GM18867 (cell line): ENCODE measurements around the gene SEC14L1.
"Not testable (repeated sequence)": the region's sequence is repeated elsewhere in the genome, so short reads cannot be mapped to it uniquely, and the experiment has no call there.

ENCODE experiments used
- ATAC-seq: cut with Tn5 transposase; IDR thresholded peaks from one replicate; pipeline ENCODE4 v1.9.1; 2021; ENCODE audit warnings: mild to moderate bottlenecking, moderate library complexity; ENCODE audit not compliant: unreplicated experiment

Gene SEC14L1

GRCh38 chr17:77254951-77255825 is 114.4 kb downstream of the SEC14L1 start:
- no peak for ATAC-seq

- ATAC-seq = not testable (repeated sequence)
These were observed 115.2 kb downstream of the SEC14L1 start for GRCh38 chr17:77255970-77256369.

GRCh38 chr17:77256710-77257109 is 115.9 kb downstream of the SEC14L1 start:
- no peak for ATAC-seq

- no peak for ATAC-seq
These were observed 116.4 kb downstream of the SEC14L1 start for GRCh38 chr17:77257169-77257568.

GRCh38 chr17:77257596-77258458 is 117.1 kb downstream of the SEC14L1 start:
- ATAC-seq = no peak

- no peak for ATAC-seq
These were observed 117.9 kb downstream of the SEC14L1 start for GRCh38 chr17:77258638-77259037.

GRCh38 chr17:77264617-77265230 is 124.0 kb downstream of the SEC14L1 start:
- ATAC-seq = no peak

- no peak for ATAC-seq
These were observed 125.4 kb downstream of the SEC14L1 start for GRCh38 chr17:77266213-77266612.
